PC-3 (cell line): Measurements from ENCODE around the gene IL31RA.

Experiments used
- EZH2 ChIP-seq: fragments of 300-600 bp; sonication (generic); IDR thresholded peaks from one replicate; pipeline ENCODE4 v1.6.1; 2017; ENCODE audit warnings: antibody characterized with exemption, mild to moderate bottlenecking, low read length; ENCODE audit not compliant: unreplicated experiment
- TF ChIP-seq, protein P1 (sequence below): fragments of 300-600 bp; sonication (generic); conservative IDR thresholded peaks from 2 replicates; pipeline ENCODE4 v1.5.1; 2017; ENCODE audit warnings: antibody characterized with exemption, low read depth, mild to moderate bottlenecking, low read length

DNA sequence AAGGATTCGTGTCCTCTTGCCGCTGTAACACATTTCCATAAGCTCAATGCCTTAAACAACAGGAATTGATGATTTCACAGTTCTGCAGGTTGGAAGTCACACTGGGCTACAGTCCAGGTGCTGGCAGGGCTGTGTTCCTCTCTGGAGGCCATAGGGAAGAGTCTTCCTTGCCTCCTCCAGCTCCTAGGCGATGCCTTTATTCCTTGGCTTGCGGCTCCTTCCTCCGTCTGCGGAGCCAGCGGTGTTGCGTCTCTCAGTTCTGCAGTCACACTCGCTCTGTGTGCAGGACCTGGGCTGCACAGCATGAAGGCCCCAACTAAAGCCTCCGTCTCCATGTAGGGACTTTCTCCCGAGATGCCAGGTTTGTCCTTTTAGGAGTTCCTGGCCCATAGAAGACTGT, 73.6 kb downstream of the IL31RA start:
- TF ChIP-seq, protein P1, sequence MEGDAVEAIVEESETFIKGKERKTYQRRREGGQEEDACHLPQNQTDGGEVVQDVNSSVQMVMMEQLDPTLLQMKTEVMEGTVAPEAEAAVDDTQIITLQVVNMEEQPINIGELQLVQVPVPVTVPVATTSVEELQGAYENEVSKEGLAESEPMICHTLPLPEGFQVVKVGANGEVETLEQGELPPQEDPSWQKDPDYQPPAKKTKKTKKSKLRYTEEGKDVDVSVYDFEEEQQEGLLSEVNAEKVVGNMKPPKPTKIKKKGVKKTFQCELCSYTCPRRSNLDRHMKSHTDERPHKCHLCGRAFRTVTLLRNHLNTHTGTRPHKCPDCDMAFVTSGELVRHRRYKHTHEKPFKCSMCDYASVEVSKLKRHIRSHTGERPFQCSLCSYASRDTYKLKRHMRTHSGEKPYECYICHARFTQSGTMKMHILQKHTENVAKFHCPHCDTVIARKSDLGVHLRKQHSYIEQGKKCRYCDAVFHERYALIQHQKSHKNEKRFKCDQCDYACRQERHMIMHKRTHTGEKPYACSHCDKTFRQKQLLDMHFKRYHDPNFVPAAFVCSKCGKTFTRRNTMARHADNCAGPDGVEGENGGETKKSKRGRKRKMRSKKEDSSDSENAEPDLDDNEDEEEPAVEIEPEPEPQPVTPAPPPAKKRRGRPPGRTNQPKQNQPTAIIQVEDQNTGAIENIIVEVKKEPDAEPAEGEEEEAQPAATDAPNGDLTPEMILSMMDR: no peak
- TF ChIP-seq EZH2: no peak
